GM12891 (cell line): Measurements from ENCODE around the gene OR2V2.

Experiments
- PAX5 ChIP-seq: IDR thresholded peaks from 2 replicates; pipeline ENCODE4 v1.6.1; 2011; ENCODE audit warnings: low read length, moderate library complexity, mild to moderate bottlenecking; ENCODE audit not compliant: insufficient read depth, severe bottlenecking
- POLR2A ChIP-seq: IDR thresholded peaks from 2 replicates; pipeline ENCODE4 v1.6.1; 2011; ENCODE audit warnings: low read depth, low read length, control low read depth
- POLR2AphosphoS5 ChIP-seq: IDR thresholded peaks from 2 replicates; pipeline ENCODE4 v1.6.1; 2011; ENCODE audit warnings: low read depth, low read length, control low read depth
- POU2F2 ChIP-seq: IDR thresholded peaks from 2 replicates; pipeline ENCODE4 v1.6.1; 2011; ENCODE audit warnings: low read depth, mild to moderate bottlenecking, control low read depth, low read length, moderate library complexity
- SPI1 ChIP-seq: IDR thresholded peaks from 2 replicates; pipeline ENCODE4 v1.6.1; 2011; ENCODE audit warnings: low read depth, low read length, control low read depth
- TAF1 ChIP-seq: IDR thresholded peaks from 2 replicates; pipeline ENCODE4 v1.6.1; 2011; ENCODE audit warnings: low read depth, low read length, control low read depth

GRCh38 chr5:181129601-181130000, 17.8 kb upstream of the OR2V2 start:
- no peak for TF ChIP-seq POLR2AphosphoS5
- no peak for TF ChIP-seq POLR2A
- no peak for TF ChIP-seq SPI1
- no peak for TF ChIP-seq TAF1
- no peak for TF ChIP-seq PAX5
- TF ChIP-seq POU2F2, result no peak
